ENCODE measurements around the gene PRRT2. TPM values are rescaled to one million over a fixed set of nuclear protein-coding genes. Genes with fewer than 3 reads are reported as not detected.

The PRRT2 gene
- total RNA-seq, 1 experiment from 2014 or later, result 20.5 TPM

DNA sequence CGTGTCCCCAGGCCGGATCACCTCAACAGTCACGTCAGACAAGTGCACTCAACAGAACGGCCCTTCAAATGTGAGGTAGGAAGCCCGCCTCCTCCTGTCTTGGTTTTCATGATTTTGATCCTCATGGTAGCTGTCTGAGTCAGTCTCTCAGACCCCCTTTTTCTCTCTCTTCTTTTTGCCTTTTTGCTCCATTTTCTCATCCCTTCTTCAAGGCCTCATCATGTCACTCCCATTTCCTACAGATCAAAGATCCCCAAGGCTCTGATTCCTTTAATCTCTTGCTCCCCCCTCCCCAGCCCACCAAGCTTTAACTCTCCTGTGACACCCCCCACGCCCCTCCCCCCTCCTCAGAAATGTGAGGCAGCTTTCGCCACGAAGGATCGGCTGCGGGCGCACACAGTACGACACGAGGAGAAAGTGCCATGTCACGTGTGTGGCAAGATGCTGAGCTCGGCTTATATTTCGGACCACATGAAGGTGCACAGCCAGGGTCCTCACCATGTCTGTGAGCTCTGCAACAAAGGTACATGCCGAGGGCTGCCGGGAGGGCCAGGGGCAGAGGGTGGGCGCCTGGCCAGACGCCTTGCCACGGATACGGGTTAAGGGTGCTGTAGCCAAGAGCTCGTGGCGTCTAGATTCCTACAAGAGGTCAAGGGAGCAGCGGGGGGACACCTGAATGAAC, 3.6 kb upstream of the PRRT2 start:
- no peaks in the 10 kb centered on the region for H3K27me3 Mint-ChIP-seq (ENCODE audit: low read depth)
- H3K27ac Mint-ChIP-seq, result peak overlapping the region; percentile 97
- peaks cover 10% of the 10 kb centered on the region for H3K36me3 Mint-ChIP-seq
- POLR2A ChIA-PET, result interaction anchor here (0.6 to 2.4 kb wide), 6 partner anchors 8 to 239 kb away, joined by 3 to 12 read pairs (median 4); partner anchors contain the start of genes ASPHD1, CDIPT and PAGR1
- no peak for TF ChIP-seq TEAD1 (CRISPR knock-in tag; IDR thresholded peaks at IDR 0.05)
- TF ChIP-seq ZNF423 (CRISPR knock-in tag; IDR thresholded peaks at IDR 0.05), result no peak
- no peak for TF ChIP-seq TCF7 (CRISPR knock-in tag; IDR thresholded peaks at IDR 0.05; ENCODE audit: low read depth)
- no peak for TF ChIP-seq FOXJ3 (CRISPR knock-in tag; IDR thresholded peaks at IDR 0.05; ENCODE audit: borderline replicate concordance)
- TF ChIP-seq, protein P1, sequence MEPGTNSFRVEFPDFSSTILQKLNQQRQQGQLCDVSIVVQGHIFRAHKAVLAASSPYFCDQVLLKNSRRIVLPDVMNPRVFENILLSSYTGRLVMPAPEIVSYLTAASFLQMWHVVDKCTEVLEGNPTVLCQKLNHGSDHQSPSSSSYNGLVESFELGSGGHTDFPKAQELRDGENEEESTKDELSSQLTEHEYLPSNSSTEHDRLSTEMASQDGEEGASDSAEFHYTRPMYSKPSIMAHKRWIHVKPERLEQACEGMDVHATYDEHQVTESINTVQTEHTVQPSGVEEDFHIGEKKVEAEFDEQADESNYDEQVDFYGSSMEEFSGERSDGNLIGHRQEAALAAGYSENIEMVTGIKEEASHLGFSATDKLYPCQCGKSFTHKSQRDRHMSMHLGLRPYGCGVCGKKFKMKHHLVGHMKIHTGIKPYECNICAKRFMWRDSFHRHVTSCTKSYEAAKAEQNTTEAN (CRISPR knock-in tag; IDR thresholded peaks at IDR 0.05), result no peak
- TF ChIP-seq, protein P2, sequence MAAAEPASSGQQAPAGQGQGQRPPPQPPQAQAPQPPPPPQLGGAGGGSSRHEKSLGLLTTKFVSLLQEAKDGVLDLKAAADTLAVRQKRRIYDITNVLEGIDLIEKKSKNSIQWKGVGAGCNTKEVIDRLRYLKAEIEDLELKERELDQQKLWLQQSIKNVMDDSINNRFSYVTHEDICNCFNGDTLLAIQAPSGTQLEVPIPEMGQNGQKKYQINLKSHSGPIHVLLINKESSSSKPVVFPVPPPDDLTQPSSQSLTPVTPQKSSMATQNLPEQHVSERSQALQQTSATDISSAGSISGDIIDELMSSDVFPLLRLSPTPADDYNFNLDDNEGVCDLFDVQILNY (CRISPR knock-in tag; IDR thresholded peaks at IDR 0.05), result no peak
- TF ChIP-seq GRHL2 (CRISPR knock-in tag; IDR thresholded peaks at IDR 0.05; ENCODE audit: insufficient replicate concordance, severe bottlenecking), result no peak
- TF ChIP-seq ZNF396 (CRISPR knock-in tag; IDR thresholded peaks at IDR 0.05; ENCODE audit: borderline replicate concordance), result no peak
- no peak for TF ChIP-seq NFYB (CRISPR knock-in tag; conservative IDR thresholded peaks at IDR 0.05; ENCODE audit: low read depth)
- no peak for TF ChIP-seq CREM (CRISPR knock-in tag; IDR thresholded peaks at IDR 0.05)
- TF ChIP-seq, protein P3, sequence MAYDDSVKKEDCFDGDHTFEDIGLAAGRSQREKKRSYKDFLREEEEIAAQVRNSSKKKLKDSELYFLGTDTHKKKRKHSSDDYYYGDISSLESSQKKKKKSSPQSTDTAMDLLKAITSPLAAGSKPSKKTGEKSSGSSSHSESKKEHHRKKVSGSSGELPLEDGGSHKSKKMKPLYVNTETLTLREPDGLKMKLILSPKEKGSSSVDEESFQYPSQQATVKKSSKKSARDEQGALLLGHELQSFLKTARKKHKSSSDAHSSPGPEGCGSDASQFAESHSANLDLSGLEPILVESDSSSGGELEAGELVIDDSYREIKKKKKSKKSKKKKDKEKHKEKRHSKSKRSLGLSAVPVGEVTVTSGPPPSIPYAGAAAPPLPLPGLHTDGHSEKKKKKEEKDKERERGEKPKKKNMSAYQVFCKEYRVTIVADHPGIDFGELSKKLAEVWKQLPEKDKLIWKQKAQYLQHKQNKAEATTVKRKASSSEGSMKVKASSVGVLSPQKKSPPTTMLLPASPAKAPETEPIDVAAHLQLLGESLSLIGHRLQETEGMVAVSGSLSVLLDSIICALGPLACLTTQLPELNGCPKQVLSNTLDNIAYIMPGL (CRISPR knock-in tag; IDR thresholded peaks at IDR 0.05), result no peak
- no peak for TF ChIP-seq MYBL2 (CRISPR knock-in tag; IDR thresholded peaks at IDR 0.05)
- TF ChIP-seq ZNF121 (CRISPR knock-in tag; IDR thresholded peaks at IDR 0.05), result no peak
- TF ChIP-seq, protein P4, sequence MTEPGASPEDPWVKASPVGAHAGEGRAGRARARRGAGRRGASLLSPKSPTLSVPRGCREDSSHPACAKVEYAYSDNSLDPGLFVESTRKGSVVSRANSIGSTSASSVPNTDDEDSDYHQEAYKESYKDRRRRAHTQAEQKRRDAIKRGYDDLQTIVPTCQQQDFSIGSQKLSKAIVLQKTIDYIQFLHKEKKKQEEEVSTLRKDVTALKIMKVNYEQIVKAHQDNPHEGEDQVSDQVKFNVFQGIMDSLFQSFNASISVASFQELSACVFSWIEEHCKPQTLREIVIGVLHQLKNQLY (CRISPR knock-in tag; IDR thresholded peaks at IDR 0.05), result no peak
- TF ChIP-seq, protein P5, sequence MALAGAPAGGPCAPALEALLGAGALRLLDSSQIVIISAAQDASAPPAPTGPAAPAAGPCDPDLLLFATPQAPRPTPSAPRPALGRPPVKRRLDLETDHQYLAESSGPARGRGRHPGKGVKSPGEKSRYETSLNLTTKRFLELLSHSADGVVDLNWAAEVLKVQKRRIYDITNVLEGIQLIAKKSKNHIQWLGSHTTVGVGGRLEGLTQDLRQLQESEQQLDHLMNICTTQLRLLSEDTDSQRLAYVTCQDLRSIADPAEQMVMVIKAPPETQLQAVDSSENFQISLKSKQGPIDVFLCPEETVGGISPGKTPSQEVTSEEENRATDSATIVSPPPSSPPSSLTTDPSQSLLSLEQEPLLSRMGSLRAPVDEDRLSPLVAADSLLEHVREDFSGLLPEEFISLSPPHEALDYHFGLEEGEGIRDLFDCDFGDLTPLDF (CRISPR knock-in tag; IDR thresholded peaks at IDR 0.05), result no peak
- TF ChIP-seq TEAD4 (CRISPR knock-in tag; IDR thresholded peaks at IDR 0.05), result no peak
- TF ChIP-seq, protein P6, sequence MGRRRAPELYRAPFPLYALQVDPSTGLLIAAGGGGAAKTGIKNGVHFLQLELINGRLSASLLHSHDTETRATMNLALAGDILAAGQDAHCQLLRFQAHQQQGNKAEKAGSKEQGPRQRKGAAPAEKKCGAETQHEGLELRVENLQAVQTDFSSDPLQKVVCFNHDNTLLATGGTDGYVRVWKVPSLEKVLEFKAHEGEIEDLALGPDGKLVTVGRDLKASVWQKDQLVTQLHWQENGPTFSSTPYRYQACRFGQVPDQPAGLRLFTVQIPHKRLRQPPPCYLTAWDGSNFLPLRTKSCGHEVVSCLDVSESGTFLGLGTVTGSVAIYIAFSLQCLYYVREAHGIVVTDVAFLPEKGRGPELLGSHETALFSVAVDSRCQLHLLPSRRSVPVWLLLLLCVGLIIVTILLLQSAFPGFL (CRISPR knock-in tag; IDR thresholded peaks at IDR 0.05; ENCODE audit: borderline replicate concordance), result no peak
- no peak for TF ChIP-seq SP1 (CRISPR knock-in tag; conservative IDR thresholded peaks at IDR 0.05)
- TF ChIP-seq KAT7 (CRISPR knock-in tag; IDR thresholded peaks at IDR 0.05; ENCODE audit: borderline replicate concordance), result no peak
- no peak for TF ChIP-seq CBFB (CRISPR knock-in tag; IDR thresholded peaks at IDR 0.05; ENCODE audit: low read depth)
- H3K9me3 Mint-ChIP-seq, result no peaks in the 10 kb centered on the region
- peak overlapping the region; percentile 88 for H3K4me3 Mint-ChIP-seq
- DNase-seq (ENCODE audit: low spot score), result no peak
- CTCF ChIA-PET, result interaction anchor here (0.8 to 3.3 kb wide), 13 partner anchors 8 to 257 kb away, joined by 3 to 33 read pairs (median 10); partner anchors contain the start of genes ALDOA, ASPHD1, CDIPT and KIF22
- peaks cover 51% of the 10 kb centered on the region for H3K4me1 Mint-ChIP-seq
- no peak for ATAC-seq
